PC-9 (cell line): ENCODE measurements around the gene BRSK2. TPM values are rescaled to one million over a fixed set of nuclear protein-coding genes. Genes with fewer than 3 reads are reported as not detected.

Experiments used
- BruUV-seq: library from RNA; stranded (reverse); fragments of 400-500 nt; replicated peaks from 2 replicates; lab custom pipeline; 2021; lab: Mats Ljungman, UMichigan
- CTCF ChIA-PET: fragments of 300-600 bp; sonication (Branson Sonifier 250); formaldehyde crosslinking; loops from one replicate; lab custom pipeline; 2022; ENCODE audit warnings: antibody characterized with exemption; lab: Charles Lee
- POLR2A ChIA-PET: fragments of 300-600 bp; sonication (Branson Sonifier 250); formaldehyde crosslinking; loops from one replicate; lab custom pipeline; 2022; ENCODE audit warnings: antibody characterized with exemption; ENCODE audit not compliant: unreplicated experiment; lab: Charles Lee
- DNase-seq, 2 experiments: peaks; one replicate each; pipeline versions ENCODE4 v3.0.0 to v3.0.0-alpha.2; 2015 to 2022; ENCODE audit warnings: mixed read lengths in 1 of 2
- H2AFZ ChIP-seq: fragments of 200-600 bp; sonication (generic); 2 replicates; pipeline ENCODE4 v1.8.1; 2017; ENCODE audit warnings: antibody characterized with exemption
- H3F3A ChIP-seq: fragments of 200-600 bp; sonication (generic); 2 replicates; pipeline ENCODE4 v1.8.1; 2017; ENCODE audit warnings: antibody characterized with exemption, mild to moderate bottlenecking, low read depth; ENCODE audit not compliant: insufficient read depth
- H3K27ac ChIP-seq: fragments of 200-600 bp; sonication (generic); 2 replicates; pipeline ENCODE4 v1.6.1; 2016; ENCODE audit warnings: mixed run types
- H3K27me3 ChIP-seq: fragments of 200-600 bp; sonication (generic); 2 replicates; pipeline ENCODE4 v1.6.1; 2016; ENCODE audit warnings: low read depth, mixed run types; ENCODE audit not compliant: insufficient read depth
- H3K36me3 ChIP-seq: fragments of 200-600 bp; sonication (generic); 2 replicates; pipeline ENCODE4 v1.6.1; 2016; ENCODE audit warnings: low read depth, mixed run types
- H3K4me1 ChIP-seq: fragments of 200-600 bp; sonication (generic); replicated peaks from 2 replicates; pipeline ENCODE4 v1.6.1; 2016; ENCODE audit warnings: mixed run types; ENCODE audit not compliant: insufficient read depth
- H3K4me2 ChIP-seq: fragments of 200-600 bp; sonication (generic); 2 replicates; pipeline ENCODE4 v1.6.1; 2017; ENCODE audit warnings: mixed run types
- H3K4me3 ChIP-seq: fragments of 200-600 bp; sonication (generic); 2 replicates; pipeline ENCODE4 v1.6.1; 2016; ENCODE audit warnings: mixed run types
- H3K79me2 ChIP-seq: fragments of 200-600 bp; sonication (generic); 2 replicates; pipeline ENCODE4 v1.6.1; 2017; ENCODE audit warnings: low read depth, mixed run types
- H3K9me2 ChIP-seq: fragments of 200-600 bp; sonication (generic); 2 replicates; pipeline ENCODE4 v1.8.1; 2017; ENCODE audit warnings: mild to moderate bottlenecking; ENCODE audit not compliant: insufficient read depth
- H3K9me3 ChIP-seq: fragments of 200-600 bp; sonication (generic); 2 replicates; pipeline ENCODE4 v1.8.1; 2016; ENCODE audit warnings: low read depth; ENCODE audit not compliant: insufficient read depth
- H4K20me1 ChIP-seq: fragments of 200-600 bp; sonication (generic); 2 replicates; pipeline ENCODE4 v1.8.1; 2017; ENCODE audit not compliant: insufficient read depth
- CTCF ChIP-seq: fragments of 200-600 bp; sonication (generic); conservative IDR thresholded peaks from 2 replicates; pipeline ENCODE4 v1.6.1; 2017; ENCODE audit warnings: mixed run types, antibody characterized with exemption, mild to moderate bottlenecking, moderate library complexity
- EZH2 ChIP-seq: fragments of 200-600 bp; sonication (generic); IDR thresholded peaks from 2 replicates; pipeline ENCODE4 v1.8.0; 2017; ENCODE audit warnings: antibody characterized with exemption, low read depth
- intact Hi-C: fragments of 100-400 bp; cut with micrococcal nuclease; formaldehyde crosslinking; loops from one replicate; pipeline ENCODE4 v1.10.0; 2022; ENCODE audit not compliant: unreplicated experiment
- total RNA-seq: library from RNA; stranded (reverse); gene quantifications from 2 replicates; pipeline ENCODE4 v1.2.3, GENCODE V29; 2021

The BRSK2 gene
- total RNA-seq, 1 experiment from 2014 or later = 2.9 TPM

GRCh38 chr11:1367721-1368120 lies 22.0 kb upstream of the BRSK2 start:
- DNase-seq = no peak
- H3K36me3 ChIP-seq = no peaks in the 10 kb centered on the region
- no peaks in the 10 kb centered on the region for H4K20me1 ChIP-seq
- H3K4me2 ChIP-seq = no peak overlapping the region
- peaks cover 40% of the 10 kb centered on the region for H3K27me3 ChIP-seq
- no peak overlapping the region for H3K27ac ChIP-seq
- no peak overlapping the region for H2AFZ ChIP-seq
- intact Hi-C loops = no loop called here
- no peaks in the 10 kb centered on the region for H3K79me2 ChIP-seq
- POLR2A ChIA-PET = no interaction called here
- H3K4me3 ChIP-seq = no peak overlapping the region
- no peaks in the 10 kb centered on the region for H3K9me3 ChIP-seq
- CTCF ChIA-PET = interaction anchor here (0.6 kb wide), 1 partner anchor 165 kb away, joined by 3 read pairs; no protein-coding TSS in a partner anchor
- no peaks in the 10 kb centered on the region for H3F3A ChIP-seq
- H3K4me1 ChIP-seq = no peaks in the 10 kb centered on the region
- BruUV-seq = no TSS peak
- TF ChIP-seq EZH2 = no peak
- no peak for TF ChIP-seq CTCF
- H3K9me2 ChIP-seq = no peaks in the 10 kb centered on the region

- H2AFZ ChIP-seq = no peak overlapping the region
- no TSS peak for BruUV-seq
- TF ChIP-seq CTCF (no peak), EZH2 (no peak)
- no peaks in the 10 kb centered on the region for H3F3A ChIP-seq
- no peaks in the 10 kb centered on the region for H4K20me1 ChIP-seq
- CTCF ChIA-PET = interaction anchor here (0.6 kb wide), 1 partner anchor 166 kb away, joined by 3 read pairs; no protein-coding TSS in a partner anchor
- no peaks in the 10 kb centered on the region for H3K36me3 ChIP-seq
- H3K4me3 ChIP-seq = no peak overlapping the region
- H3K4me1 ChIP-seq = no peaks in the 10 kb centered on the region
- no peaks in the 10 kb centered on the region for H3K79me2 ChIP-seq
- no peak overlapping the region for H3K4me2 ChIP-seq
- intact Hi-C loops = no loop called here
- POLR2A ChIA-PET = no interaction called here
- no peak overlapping the region for H3K27ac ChIP-seq
- no peaks in the 10 kb centered on the region for H3K9me3 ChIP-seq
- no peaks in the 10 kb centered on the region for H3K9me2 ChIP-seq
- DNase-seq = no peak
- H3K27me3 ChIP-seq = peaks cover 35% of the 10 kb centered on the region
Measured at GRCh38 chr11:1368216-1368615, 21.5 kb upstream of the BRSK2 start.

GRCh38 chr11:1368966-1369365 lies 20.8 kb upstream of the BRSK2 start:
- H3K27me3 ChIP-seq = peaks cover 27% of the 10 kb centered on the region
- DNase-seq = no peak
- H2AFZ ChIP-seq = no peak overlapping the region
- no peaks in the 10 kb centered on the region for H4K20me1 ChIP-seq
- H3K9me3 ChIP-seq = no peaks in the 10 kb centered on the region
- intact Hi-C loops = no loop called here
- no peaks in the 10 kb centered on the region; the same call in 1 of the 2 replicates for H3K4me1 ChIP-seq
- H3K4me2 ChIP-seq = no peak overlapping the region
- no peaks in the 10 kb centered on the region for H3F3A ChIP-seq
- no peak for TF ChIP-seq CTCF
- TF ChIP-seq EZH2 = no peak
- no peaks in the 10 kb centered on the region for H3K36me3 ChIP-seq
- BruUV-seq = no TSS peak
- POLR2A ChIA-PET = no interaction called here
- H3K9me2 ChIP-seq = no peaks in the 10 kb centered on the region
- CTCF ChIA-PET = no interaction called here
- no peak overlapping the region for H3K4me3 ChIP-seq
- no peaks in the 10 kb centered on the region for H3K79me2 ChIP-seq
- no peak overlapping the region for H3K27ac ChIP-seq
